Endothelial cell of umbilical vein (primary cell): ENCODE results near the gene HPS4.

Experiments
- EZH2 ChIP-seq: IDR thresholded peaks from 2 replicates; pipeline ENCODE4 v1.6.1; 2012; ENCODE audit warnings: borderline replicate concordance, low read depth, mild to moderate bottlenecking, moderate library complexity, low read length, inconsistent platforms; ENCODE audit not compliant: severe bottlenecking
- GATA2 ChIP-seq: IDR thresholded peaks from 2 replicates; pipeline ENCODE4 v1.7.0; 2011; ENCODE audit warnings: low read depth, mild to moderate bottlenecking, moderate library complexity, mixed read lengths, low read length; ENCODE audit not compliant: insufficient read length, insufficient read depth
- JUN ChIP-seq: IDR thresholded peaks from 2 replicates; pipeline ENCODE4 v1.6.1; 2011; ENCODE audit warnings: borderline replicate concordance, low read depth; ENCODE audit not compliant: insufficient read length, insufficient read depth
- TF ChIP-seq, protein P1 (sequence below), 2 donors: IDR thresholded peaks; 1 replicate in 1 of 2; 2 replicates in 1 of 2; pipeline ENCODE4 v1.5.1; 2011; ENCODE audit warnings: low read length in 2 of 2, mild to moderate bottlenecking in 2 of 2, moderate library complexity in 2 of 2, control low read depth in 1 of 2, inconsistent platforms in 1 of 2, low read depth in 1 of 2; ENCODE audit not compliant: insufficient read depth in 1 of 2; ENCODE audit errors: extremely low read depth in 1 of 2
- TF ChIP-seq, protein P2 (sequence below): IDR thresholded peaks from 2 replicates; pipeline ENCODE4 v1.6.1; 2011; ENCODE audit not compliant: insufficient read depth, insufficient read length

DNA sequence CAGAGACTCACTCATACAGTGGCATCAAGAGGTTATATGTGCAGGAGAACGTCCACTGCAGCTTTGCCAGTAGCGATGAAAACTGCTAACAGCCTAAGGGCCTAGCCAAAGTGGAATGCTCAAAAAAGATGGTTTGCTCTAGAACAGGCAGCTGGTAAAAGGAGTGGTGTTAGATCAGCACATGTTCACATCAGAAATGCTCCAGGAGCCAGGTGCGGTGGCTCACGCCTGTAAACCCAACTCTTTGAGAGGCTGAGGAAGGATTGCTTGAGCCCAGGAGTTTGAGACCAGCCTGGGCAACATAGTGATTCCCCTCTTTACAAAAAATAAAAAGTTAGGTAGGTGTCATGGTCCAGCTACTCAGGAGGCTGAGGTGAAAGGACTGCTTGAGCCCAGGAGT, 39.0 kb upstream of the HPS4 start:
- TF ChIP-seq, protein P1, sequence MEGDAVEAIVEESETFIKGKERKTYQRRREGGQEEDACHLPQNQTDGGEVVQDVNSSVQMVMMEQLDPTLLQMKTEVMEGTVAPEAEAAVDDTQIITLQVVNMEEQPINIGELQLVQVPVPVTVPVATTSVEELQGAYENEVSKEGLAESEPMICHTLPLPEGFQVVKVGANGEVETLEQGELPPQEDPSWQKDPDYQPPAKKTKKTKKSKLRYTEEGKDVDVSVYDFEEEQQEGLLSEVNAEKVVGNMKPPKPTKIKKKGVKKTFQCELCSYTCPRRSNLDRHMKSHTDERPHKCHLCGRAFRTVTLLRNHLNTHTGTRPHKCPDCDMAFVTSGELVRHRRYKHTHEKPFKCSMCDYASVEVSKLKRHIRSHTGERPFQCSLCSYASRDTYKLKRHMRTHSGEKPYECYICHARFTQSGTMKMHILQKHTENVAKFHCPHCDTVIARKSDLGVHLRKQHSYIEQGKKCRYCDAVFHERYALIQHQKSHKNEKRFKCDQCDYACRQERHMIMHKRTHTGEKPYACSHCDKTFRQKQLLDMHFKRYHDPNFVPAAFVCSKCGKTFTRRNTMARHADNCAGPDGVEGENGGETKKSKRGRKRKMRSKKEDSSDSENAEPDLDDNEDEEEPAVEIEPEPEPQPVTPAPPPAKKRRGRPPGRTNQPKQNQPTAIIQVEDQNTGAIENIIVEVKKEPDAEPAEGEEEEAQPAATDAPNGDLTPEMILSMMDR (IDR thresholded peaks at IDR 0.05; ENCODE audit: extremely low read depth in 1 of 2, insufficient read depth in 1 of 2, low read depth in 1 of 2, low read length in 2 of 2): no peak
- TF ChIP-seq JUN (no peak), EZH2 (no peak), GATA2 (no peak)
- TF ChIP-seq, protein P2, sequence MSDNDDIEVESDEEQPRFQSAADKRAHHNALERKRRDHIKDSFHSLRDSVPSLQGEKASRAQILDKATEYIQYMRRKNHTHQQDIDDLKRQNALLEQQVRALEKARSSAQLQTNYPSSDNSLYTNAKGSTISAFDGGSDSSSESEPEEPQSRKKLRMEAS: no peak
